Activated CD8-positive, alpha-beta memory T cell treated with anti-CD3 and anti-CD28 coated beads, Interleukin-2, amount 10 ng/mL, durations not matched to agents 7 days and 5 days (primary cell): ENCODE results near the gene NDUFB11. TPM values are rescaled to one million over a fixed set of nuclear protein-coding genes. Genes with fewer than 3 reads are reported as not detected.

Source experiments
- ATAC-seq: fragments of 150-1000 bp; cut with Tn5 transposase; one replicate; pipeline ENCODE4 v1.10.0; 2021; ENCODE audit warnings: moderate library complexity
- CTCF ChIA-PET: fragments of 350-600 bp; sonication (Branson Sonifier 250); formaldehyde crosslinking; loops from one replicate; lab custom pipeline; 2021; ENCODE audit warnings: antibody characterized with exemption; lab: Charles Lee
- DNase-seq: peaks from one replicate; pipeline ENCODE4 v3.0.0-alpha.2; 2020
- H3K27ac Mint-ChIP-seq: one replicate; pipeline ENCODE4 v1.8.0; 2021; ENCODE audit warnings: mild to moderate bottlenecking, mixed read lengths
- H3K27me3 Mint-ChIP-seq: one replicate; pipeline ENCODE4 v1.8.0; 2021; ENCODE audit warnings: mixed read lengths
- H3K36me3 Mint-ChIP-seq: one replicate; pipeline ENCODE4 v1.8.0; 2021; ENCODE audit warnings: mild to moderate bottlenecking, mixed read lengths
- H3K4me1 Mint-ChIP-seq: one replicate; pipeline ENCODE4 v1.8.0; 2021; ENCODE audit warnings: mixed read lengths
- H3K4me3 Mint-ChIP-seq: one replicate; pipeline ENCODE4 v1.8.0; 2021; ENCODE audit warnings: mild to moderate bottlenecking, moderate library complexity, mixed read lengths
- H3K9me3 Mint-ChIP-seq: one replicate; pipeline ENCODE4 v1.8.0; 2022; ENCODE audit warnings: low read depth, mixed read lengths
- total RNA-seq, 2 experiments: library from RNA; stranded (reverse); gene quantifications; one replicate each; pipeline ENCODE4 v1.2.3, GENCODE V29; 2021

NDUFB11 gene
- total RNA-seq, 2 experiments from 2014 or later: 82.7 to 97.6 TPM

DNA sequence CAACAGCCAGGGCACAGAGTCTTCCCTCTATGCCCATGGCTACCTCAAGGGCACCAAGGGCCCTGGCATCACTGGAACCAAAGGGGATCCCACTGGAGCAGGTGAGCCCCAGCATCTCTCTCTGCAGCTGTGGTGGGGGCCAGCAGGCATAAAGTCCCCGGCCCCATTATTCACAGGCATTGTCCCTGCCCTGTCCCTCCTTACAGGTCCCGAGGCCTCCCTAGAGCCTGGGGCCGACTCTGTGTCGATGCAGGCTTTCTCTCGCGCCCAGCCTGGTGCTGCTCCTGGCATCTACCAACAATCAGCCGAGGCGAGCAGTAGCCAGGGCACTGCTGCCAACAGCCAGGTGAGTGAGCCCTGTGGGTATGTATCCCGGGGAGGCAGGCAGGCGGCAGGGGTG is 36.8 kb upstream of the NDUFB11 start:
- Mint-ChIP-seq H3K4me1 (peaks cover 9% of the 10 kb centered on the region), H3K27ac (no peak overlapping the region), H3K9me3 (no peaks in the 10 kb centered on the region), H3K4me3 (no peak overlapping the region), H3K36me3 (peaks cover 30% of the 10 kb centered on the region), H3K27me3 (no peaks in the 10 kb centered on the region)
- CTCF ChIA-PET: interaction anchor here (1.5 kb wide), 1 partner anchor 9 kb away, joined by 3 read pairs; no protein-coding TSS in a partner anchor
- DNase-seq: no peak
- no peak for ATAC-seq

DNA sequence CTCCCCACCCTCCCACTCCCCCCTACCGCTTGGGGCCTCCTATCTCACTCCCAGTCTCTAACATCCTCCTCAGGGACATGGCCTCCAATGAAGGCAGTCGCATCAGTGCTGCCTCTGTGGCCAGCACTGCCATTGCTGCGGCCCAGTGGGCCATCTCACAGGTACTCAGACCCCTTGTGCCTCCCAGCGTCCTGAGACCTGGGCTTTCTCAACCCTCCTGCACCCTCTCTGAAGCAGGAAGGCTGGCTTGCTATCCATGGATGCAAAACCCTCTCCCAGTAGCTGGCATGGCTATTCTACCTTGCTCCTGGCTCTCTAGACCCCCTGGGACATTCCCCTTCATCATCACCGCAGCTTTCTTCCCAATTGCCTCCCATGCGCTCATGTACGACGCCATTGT is 35.8 kb upstream of the NDUFB11 start:
- Mint-ChIP-seq H3K4me3 (no peak overlapping the region), H3K27ac (no peak overlapping the region), H3K9me3 (no peaks in the 10 kb centered on the region), H3K4me1 (peaks cover 11% of the 10 kb centered on the region), H3K27me3 (no peaks in the 10 kb centered on the region), H3K36me3 (peaks cover 27% of the 10 kb centered on the region)
- CTCF ChIA-PET: interaction anchor here (1.5 kb wide), 1 partner anchor 10 kb away, joined by 3 read pairs; no protein-coding TSS in a partner anchor
- ATAC-seq (no peak), DNase-seq (no peak)

DNA sequence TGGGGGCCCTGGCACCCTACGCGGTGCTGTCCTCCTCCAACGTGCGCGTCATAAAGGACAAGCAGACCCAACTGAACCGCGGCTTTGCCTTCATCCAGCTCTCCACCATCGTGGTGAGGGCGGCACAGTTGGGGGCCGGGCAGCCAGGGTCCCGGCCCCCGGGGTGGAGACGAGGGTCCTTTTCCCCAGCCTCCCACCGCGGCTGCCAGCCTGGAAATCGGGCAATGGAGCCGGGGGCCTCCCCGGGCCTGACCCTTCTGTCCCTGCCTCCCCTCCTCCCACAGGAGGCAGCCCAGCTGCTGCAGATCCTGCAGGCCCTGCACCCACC is 35.4 kb upstream of the NDUFB11 start:
- DNase-seq (no peak), ATAC-seq (no peak)
- Mint-ChIP-seq H3K4me1 (peaks cover 11% of the 10 kb centered on the region), H3K36me3 (peaks cover 27% of the 10 kb centered on the region), H3K27me3 (no peaks in the 10 kb centered on the region), H3K4me3 (no peak overlapping the region), H3K27ac (no peak overlapping the region), H3K9me3 (no peaks in the 10 kb centered on the region)
- CTCF ChIA-PET: no interaction called here

DNA sequence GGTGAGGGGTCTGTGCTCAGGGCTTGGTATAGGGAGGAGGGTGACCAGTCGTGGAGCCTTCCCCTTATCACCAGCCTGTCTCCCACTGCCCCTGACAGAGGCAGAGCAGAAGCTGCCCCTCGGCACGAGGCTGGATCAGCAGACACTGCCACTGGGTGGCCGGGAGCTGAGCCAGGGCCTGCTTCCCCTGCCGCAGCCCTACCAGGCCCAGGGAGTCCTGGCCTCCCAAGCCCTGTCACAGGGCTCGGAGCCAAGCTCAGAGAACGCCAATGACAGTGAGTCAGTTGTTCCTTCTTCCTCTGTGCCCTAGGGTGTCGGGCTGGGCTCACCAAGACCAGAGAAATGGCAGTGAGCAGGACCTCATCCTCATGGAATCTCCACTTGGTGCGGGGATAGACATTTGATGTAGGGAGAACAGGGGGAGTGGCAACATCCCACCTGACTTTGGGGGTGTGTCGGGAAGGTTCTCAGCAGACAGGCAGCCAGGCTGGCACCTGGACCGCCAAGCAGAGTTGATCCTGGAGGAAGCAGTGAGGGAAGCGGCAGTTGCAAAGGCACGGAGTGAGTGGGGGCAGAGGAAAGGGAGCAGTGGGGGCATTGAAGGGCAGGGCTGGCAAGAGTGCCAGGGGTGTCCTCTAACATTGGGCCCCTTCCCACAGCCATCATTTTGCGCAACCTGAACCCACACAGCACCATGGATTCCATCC is 34.9 kb upstream of the NDUFB11 start:
- DNase-seq (no peak), ATAC-seq (no peak)
- Mint-ChIP-seq H3K4me1 (peaks cover 11% of the 10 kb centered on the region), H3K36me3 (peaks cover 27% of the 10 kb centered on the region), H3K27ac (no peak overlapping the region), H3K27me3 (no peaks in the 10 kb centered on the region), H3K9me3 (no peaks in the 10 kb centered on the region), H3K4me3 (no peak overlapping the region)
- CTCF ChIA-PET: no interaction called here

DNA sequence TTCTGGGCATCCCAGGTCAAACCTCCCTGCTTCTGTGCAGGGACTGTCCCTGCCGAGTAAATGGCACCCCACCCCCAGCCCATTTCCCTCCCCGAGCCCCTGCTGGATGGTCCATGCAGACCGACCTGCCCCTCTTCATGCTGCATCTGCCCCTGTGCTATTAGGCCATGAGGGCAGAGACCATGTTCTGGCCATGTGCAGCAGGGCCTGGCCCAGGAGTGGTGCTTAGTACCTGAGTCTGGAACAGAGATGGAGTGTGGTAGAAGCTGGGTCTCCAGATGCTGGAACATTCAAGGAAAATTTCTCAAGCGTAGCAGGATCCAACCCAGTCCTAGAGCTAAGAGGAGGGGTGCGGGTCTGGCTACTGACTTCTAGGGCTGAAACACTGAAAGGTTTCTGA is 33.8 kb upstream of the NDUFB11 start:
- Mint-ChIP-seq H3K36me3 (peaks cover 27% of the 10 kb centered on the region), H3K9me3 (no peaks in the 10 kb centered on the region)

DNA sequence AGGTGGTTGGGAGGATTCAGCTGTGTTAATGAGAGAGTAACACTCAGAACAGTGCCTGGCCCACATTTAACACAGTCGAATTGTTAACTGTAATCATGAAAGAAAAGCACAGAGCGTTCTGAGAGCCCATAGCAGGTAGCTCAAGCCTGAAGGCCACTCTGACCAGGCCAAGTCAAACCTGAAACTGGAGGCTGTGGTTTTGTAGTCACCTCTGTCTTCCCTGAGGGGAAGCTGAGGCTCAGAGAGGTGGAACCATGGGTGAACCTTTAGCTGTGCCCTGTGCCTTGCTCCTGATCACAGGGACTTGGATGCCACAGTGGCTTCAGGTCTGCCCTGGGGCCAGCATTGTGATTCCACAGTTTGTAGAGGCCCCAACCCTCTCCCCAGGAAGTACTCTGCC is 32.6 kb upstream of the NDUFB11 start:
- H3K9me3 Mint-ChIP-seq: no peaks in the 10 kb centered on the region
- no peak overlapping the region for H3K4me3 Mint-ChIP-seq
- ATAC-seq (no peak), DNase-seq (no peak)
- no peak overlapping the region for H3K27ac Mint-ChIP-seq
- CTCF ChIA-PET: no interaction called here
- peaks cover 21% of the 10 kb centered on the region for H3K36me3 Mint-ChIP-seq
- peaks cover 11% of the 10 kb centered on the region for H3K4me1 Mint-ChIP-seq
- no peaks in the 10 kb centered on the region for H3K27me3 Mint-ChIP-seq

More for the DNA sequence above, 33.8 kb upstream of the NDUFB11 start:
- Mint-ChIP-seq H3K4me3 (no peak overlapping the region), H3K4me1 (peaks cover 11% of the 10 kb centered on the region), H3K27ac (no peak overlapping the region), H3K27me3 (no peaks in the 10 kb centered on the region)
- CTCF ChIA-PET: no interaction called here
- ATAC-seq: no peak
- no peak for DNase-seq

DNA sequence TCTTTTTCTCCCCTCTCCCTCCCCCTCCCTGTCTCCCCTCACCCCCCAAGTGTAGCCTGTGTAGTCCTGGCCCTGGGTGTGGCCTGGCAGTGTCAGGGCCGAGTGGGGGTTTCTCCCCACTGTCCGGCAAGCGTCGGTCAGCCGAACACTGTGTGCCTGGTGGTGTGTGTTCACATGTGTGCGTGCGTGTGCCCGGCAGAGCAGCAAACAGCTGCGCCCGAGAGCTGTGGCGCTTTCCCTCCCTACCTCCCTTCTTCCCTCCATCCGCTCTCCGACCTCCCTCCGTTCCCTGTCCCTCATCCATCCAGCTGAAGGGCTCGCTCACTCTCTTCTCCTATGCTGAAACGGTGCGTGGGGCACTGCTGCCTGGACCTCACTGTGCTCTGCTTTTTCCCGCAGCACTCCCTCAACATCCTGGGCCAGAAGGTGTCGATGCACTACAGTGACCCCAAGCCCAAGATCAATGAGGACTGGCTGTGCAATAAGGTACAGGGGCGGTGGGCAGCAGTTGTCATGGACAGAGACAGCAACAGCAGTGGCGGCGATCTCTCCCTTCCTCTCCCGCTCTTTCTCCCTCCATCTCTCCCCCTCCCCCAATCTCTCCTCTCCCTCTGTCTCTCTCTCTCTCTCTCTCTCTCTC is 31.7 kb upstream of the NDUFB11 start:
- CTCF ChIA-PET: no interaction called here
- H3K4me3 Mint-ChIP-seq: no peak overlapping the region

DNA sequence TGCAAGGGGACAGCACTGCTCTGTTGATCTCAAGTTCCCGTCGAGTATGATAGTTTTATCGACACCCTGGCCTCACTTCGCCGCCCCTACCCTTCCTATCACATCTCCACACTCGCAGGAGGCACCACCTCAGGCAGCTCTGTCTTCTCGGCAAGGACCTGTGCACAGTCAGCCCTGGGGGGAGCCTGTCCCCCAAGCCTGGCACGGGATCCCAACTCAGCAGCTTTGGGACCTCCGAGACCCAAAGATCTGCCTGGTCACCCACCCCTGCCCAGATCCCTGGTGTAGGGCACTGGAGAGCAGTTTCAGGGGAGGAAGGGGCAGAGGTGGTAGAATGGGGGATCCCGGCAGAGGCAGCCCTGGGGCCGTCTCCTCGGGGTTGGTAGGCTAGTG is 31.1 kb upstream of the NDUFB11 start:
- ATAC-seq (no peak), DNase-seq (no peak)
- Mint-ChIP-seq H3K4me3 (no peak overlapping the region), H3K9me3 (no peaks in the 10 kb centered on the region), H3K27ac (no peak overlapping the region), H3K36me3 (peaks cover 19% of the 10 kb centered on the region), H3K27me3 (no peaks in the 10 kb centered on the region), H3K4me1 (peaks cover 11% of the 10 kb centered on the region)
- CTCF ChIA-PET: no interaction called here

More for the DNA sequence above, 31.7 kb upstream of the NDUFB11 start:
- Mint-ChIP-seq H3K36me3 (peaks cover 21% of the 10 kb centered on the region), H3K27ac (no peak overlapping the region), H3K27me3 (no peaks in the 10 kb centered on the region), H3K4me1 (peaks cover 11% of the 10 kb centered on the region), H3K9me3 (no peaks in the 10 kb centered on the region)
- DNase-seq (no peak), ATAC-seq (no peak)

DNA sequence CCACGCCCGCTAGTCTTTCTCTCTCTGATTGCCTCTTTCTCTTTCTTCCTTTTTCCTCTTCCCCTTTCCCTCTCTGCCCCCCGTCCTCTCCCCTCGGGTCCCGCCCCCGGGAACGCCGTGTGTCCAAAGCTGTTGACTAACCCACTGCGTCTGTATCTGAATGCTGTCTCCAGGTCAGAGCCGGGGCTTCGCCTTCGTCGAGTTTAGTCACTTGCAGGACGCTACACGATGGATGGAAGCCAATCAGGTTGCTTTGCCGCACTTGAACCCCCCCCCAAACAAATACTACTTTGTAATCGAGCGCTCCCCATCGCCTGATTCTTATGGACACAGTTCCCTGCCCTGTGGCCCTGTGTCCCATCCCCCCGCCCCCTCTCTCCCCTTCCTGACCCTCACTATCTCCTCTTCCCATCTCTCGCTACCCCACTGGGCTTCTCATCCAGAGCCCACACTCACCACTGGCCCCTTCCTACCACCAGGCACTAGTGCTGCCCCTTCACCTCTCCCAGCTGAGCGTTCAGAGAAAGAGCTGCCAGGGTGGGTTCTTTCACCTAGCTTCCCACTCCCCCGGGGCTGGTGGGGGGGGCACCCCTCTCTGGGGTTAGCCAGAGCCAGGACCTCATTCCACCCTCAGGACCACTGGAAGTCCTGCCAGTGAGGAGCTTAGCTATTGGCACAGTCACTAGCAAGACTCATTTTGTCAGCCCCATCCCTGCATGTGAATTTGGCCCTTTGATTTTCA is 30.5 kb upstream of the NDUFB11 start:
- CTCF ChIA-PET: no interaction called here
- no peak overlapping the region for H3K4me3 Mint-ChIP-seq
- H3K27ac Mint-ChIP-seq: no peak overlapping the region
- DNase-seq (no peak), ATAC-seq (no peak)
- no peaks in the 10 kb centered on the region for H3K9me3 Mint-ChIP-seq
- H3K4me1 Mint-ChIP-seq: peaks cover 11% of the 10 kb centered on the region
- H3K27me3 Mint-ChIP-seq: no peaks in the 10 kb centered on the region
- H3K36me3 Mint-ChIP-seq: peaks cover 18% of the 10 kb centered on the region

DNA sequence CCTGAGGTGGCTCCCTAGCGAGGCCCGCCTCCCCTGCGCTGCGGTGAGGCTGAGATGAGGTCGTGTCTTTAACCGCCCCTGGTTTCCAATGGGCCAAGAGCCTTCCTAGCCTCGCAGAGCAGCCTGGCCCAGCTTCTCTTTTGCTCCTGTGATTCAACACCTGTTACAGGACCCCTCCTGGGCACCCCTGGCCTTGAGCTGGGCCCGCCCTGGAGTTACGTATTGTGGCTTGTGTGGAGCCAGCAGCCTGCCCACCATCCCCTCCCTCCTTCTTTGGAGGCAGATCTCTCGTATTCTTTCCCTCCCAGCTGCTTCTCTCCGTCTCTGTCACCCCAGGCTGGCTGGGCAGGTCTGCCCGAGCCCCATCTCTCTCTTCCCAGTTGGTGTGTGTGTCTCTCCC is 29.9 kb upstream of the NDUFB11 start:
- H3K4me3 Mint-ChIP-seq: no peak overlapping the region
- ATAC-seq: no peak
- no peaks in the 10 kb centered on the region for H3K27me3 Mint-ChIP-seq
- H3K4me1 Mint-ChIP-seq: peaks cover 11% of the 10 kb centered on the region
- DNase-seq: no peak
- CTCF ChIA-PET: no interaction called here
- H3K9me3 Mint-ChIP-seq: no peaks in the 10 kb centered on the region
- H3K27ac Mint-ChIP-seq: no peak overlapping the region
- peaks cover 16% of the 10 kb centered on the region for H3K36me3 Mint-ChIP-seq

DNA sequence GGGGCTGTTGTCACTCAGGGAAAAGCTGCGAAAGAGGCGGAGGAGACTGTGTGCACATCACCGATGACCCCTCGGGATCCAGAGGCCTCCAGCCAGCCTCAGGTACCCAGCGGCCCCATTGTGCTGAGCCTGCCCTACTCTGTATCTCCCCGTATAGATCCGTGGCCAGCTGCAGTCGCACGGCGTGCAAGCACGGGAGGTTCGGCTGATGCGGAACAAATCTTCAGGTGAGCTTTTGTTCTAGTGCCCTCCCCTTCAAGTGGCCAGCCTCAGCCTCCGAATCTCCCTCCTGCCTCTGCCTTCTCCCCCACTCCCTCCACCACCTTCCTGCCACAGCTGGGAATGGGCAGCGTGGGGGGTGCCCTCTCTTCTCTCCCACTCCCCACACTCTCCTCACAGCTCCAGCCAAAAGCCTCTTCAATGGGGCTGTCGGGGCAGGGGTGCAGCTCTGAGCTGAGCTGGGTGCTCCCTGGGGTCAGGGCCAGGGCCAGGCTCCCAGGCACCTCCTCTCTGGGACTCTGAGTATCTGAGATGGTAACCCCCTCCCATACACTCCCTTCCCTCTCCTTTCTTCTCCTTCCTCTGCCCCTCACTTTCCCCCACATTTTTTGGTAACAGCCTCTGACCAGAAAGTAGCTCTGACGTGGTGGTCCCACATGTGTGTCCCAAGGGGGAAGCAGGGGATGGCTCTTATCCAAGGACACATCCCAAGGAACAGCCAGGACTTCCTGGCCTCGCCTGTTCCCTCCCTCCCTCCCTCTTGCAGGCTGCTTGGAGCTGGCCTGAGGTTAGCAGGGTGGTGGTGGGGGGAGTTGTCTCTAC is 28.7 kb upstream of the NDUFB11 start:
- H3K27me3 Mint-ChIP-seq: no peaks in the 10 kb centered on the region
- CTCF ChIA-PET: no interaction called here
- ATAC-seq (no peak), DNase-seq (no peak)
- H3K27ac Mint-ChIP-seq: no peak overlapping the region
- H3K9me3 Mint-ChIP-seq: no peaks in the 10 kb centered on the region
- peaks cover 10% of the 10 kb centered on the region for H3K36me3 Mint-ChIP-seq
- H3K4me3 Mint-ChIP-seq: no peak overlapping the region
- H3K4me1 Mint-ChIP-seq: peaks cover 11% of the 10 kb centered on the region

DNA sequence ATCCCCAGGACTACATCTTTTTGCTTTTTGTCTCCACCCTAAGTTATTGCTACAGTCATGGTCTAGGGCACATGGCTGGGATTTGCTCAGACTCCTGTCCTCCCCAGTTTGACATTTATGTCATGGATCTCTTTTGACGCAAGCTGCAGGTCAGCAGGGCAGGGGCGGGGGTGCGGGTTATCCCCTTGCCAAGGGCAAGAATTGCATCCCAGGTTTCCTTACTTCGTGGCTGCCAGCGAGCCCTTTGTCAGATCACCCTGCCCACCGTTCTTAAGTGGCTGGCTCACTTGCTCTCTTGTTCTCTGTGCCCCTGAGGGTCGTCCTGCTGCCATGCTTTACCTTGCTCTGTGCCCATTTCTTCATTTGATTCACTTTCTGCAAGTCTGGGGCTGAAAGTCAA is 28.0 kb upstream of the NDUFB11 start:
- H3K9me3 Mint-ChIP-seq: no peaks in the 10 kb centered on the region
- H3K36me3 Mint-ChIP-seq: peaks cover 7% of the 10 kb centered on the region
- DNase-seq: no peak
- CTCF ChIA-PET: no interaction called here
- H3K4me3 Mint-ChIP-seq: no peak overlapping the region
- no peak for ATAC-seq
- no peak overlapping the region for H3K27ac Mint-ChIP-seq
- peaks cover 10% of the 10 kb centered on the region for H3K4me1 Mint-ChIP-seq
- no peaks in the 10 kb centered on the region for H3K27me3 Mint-ChIP-seq

DNA sequence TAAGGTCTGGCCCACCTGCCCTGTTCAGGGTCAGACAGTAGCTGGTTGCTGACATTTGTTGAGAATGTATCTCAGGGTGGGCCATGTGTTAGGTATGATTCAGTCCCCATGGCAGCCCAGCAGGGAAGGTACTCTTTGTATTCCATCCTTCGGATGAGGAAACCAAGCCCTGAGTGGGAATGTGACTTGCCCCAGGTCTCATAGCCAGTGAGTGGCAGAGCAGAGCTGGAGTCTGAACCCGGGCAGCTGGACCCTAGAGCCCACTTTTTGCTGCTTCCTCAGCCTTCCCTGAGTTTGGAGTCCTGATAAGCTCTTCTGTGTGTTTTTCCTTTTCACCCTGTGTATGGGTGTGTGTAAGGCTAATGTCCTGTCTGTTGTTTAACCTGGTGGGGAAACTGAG is 27.5 kb upstream of the NDUFB11 start:
- Mint-ChIP-seq H3K4me3 (no peak overlapping the region), H3K27me3 (no peaks in the 10 kb centered on the region), H3K9me3 (no peaks in the 10 kb centered on the region), H3K36me3 (peaks cover 7% of the 10 kb centered on the region), H3K27ac (no peak overlapping the region), H3K4me1 (peaks cover 10% of the 10 kb centered on the region)
- CTCF ChIA-PET: no interaction called here
- DNase-seq: no peak
- ATAC-seq: no peak
